T-cell (primary cell): ENCODE data around the gene ATP5IF1. TPM values are rescaled to one million over a fixed set of nuclear protein-coding genes. Genes with fewer than 3 reads are reported as not detected.

ENCODE experiments used
- ATAC-seq, 4 experiments: fragments of 200-7000 bp in 3 of 4; fragments of 150-1000 bp in 1 of 4; cut with Tn5 transposase; replicated peaks in 1 of 4; 1 replicate in 3 of 4; 2 replicates in 1 of 4; pipeline ENCODE4 v1.10.0; 2021; ENCODE audit warnings: moderate library complexity in 3 of 4, mild to moderate bottlenecking in 2 of 4, moderate number of reproducible peaks in 1 of 4
- CTCF ChIA-PET, 2 donors: fragments of 300-600 bp; sonication (Branson Sonifier 250); formaldehyde crosslinking; loops; one replicate each; lab custom pipeline; 2022; ENCODE audit warnings: antibody characterized with exemption in 2 of 2; lab: Charles Lee
- POLR2A ChIA-PET, 2 donors: fragments of 300-600 bp; sonication (Branson Sonifier 250); formaldehyde crosslinking; loops; one replicate each; lab custom pipeline; 2022; ENCODE audit warnings: antibody characterized with exemption in 2 of 2; lab: Charles Lee
- DNase-seq, 35 experiments: peaks; one replicate each; pipeline versions ENCODE4 v3.0.0 to v3.0.0-alpha.2; 2013 to 2023
- H3K27ac ChIP-seq: one replicate; pipeline ENCODE4 v1.5.1; 2013; ENCODE audit warnings: low read length
- H3K27me3 ChIP-seq, 2 experiments: replicated peaks in 1 of 2; 1 replicate in 1 of 2; 2 replicates in 1 of 2; pipeline versions ENCODE4 v1.6.1 to v1.7.0; 2013; ENCODE audit warnings: low read length in 1 of 2, mixed read lengths in 1 of 2; ENCODE audit not compliant: control insufficient read depth in 2 of 2, insufficient read depth in 2 of 2; ENCODE audit errors: extremely low read depth in 1 of 2
- H3K36me3 ChIP-seq, 2 donors: 1 replicate in 1 of 2; 2 replicates in 1 of 2; pipeline versions ENCODE4 v1.6.1 to v1.7.0; 2013; ENCODE audit warnings: low read length in 1 of 2; ENCODE audit not compliant: control insufficient read depth in 2 of 2, insufficient read depth in 1 of 2; ENCODE audit errors: extremely low read depth in 1 of 2
- H3K4me1 ChIP-seq, 2 experiments: 1 replicate in 1 of 2; 2 replicates in 1 of 2; pipeline versions ENCODE4 v1.6.1 to v1.7.0; 2013; ENCODE audit warnings: low read length in 2 of 2, mixed read lengths in 1 of 2; ENCODE audit not compliant: insufficient read depth in 2 of 2, control insufficient read depth in 1 of 2; ENCODE audit errors: extremely low read depth in 1 of 2
- H3K4me3 ChIP-seq, 2 donors: 1 replicate in 1 of 2; 2 replicates in 1 of 2; pipeline versions ENCODE4 v1.5.1 to v1.7.0; 2013; ENCODE audit warnings: mild to moderate bottlenecking in 2 of 2, low read length in 1 of 2, moderate library complexity in 1 of 2; ENCODE audit not compliant: control insufficient read depth in 1 of 2; ENCODE audit errors: extremely low read depth in 1 of 2
- H3K9me3 ChIP-seq: 2 replicates; pipeline ENCODE4 v1.7.0; 2013
- H3K27ac Mint-ChIP-seq, 2 donors: one replicate each; pipeline ENCODE4 v1.8.0; 2020 to 2021; ENCODE audit warnings: mild to moderate bottlenecking in 2 of 2, mixed read lengths in 2 of 2
- H3K27me3 Mint-ChIP-seq, 2 donors: one replicate each; pipeline ENCODE4 v1.8.0; 2021 to 2022; ENCODE audit warnings: mixed read lengths in 2 of 2
- H3K36me3 Mint-ChIP-seq: one replicate; pipeline ENCODE4 v1.8.0; 2021; ENCODE audit warnings: mixed read lengths
- H3K4me1 Mint-ChIP-seq, 3 donors: one replicate each; pipeline ENCODE4 v1.8.0; 2020 to 2022; ENCODE audit warnings: mixed read lengths in 3 of 3, mild to moderate bottlenecking in 1 of 3
- H3K4me3 Mint-ChIP-seq, 3 donors: one replicate each; pipeline ENCODE4 v1.8.0; 2020 to 2022; ENCODE audit warnings: mild to moderate bottlenecking in 3 of 3, mixed read lengths in 3 of 3, moderate library complexity in 3 of 3
- H3K9me3 Mint-ChIP-seq, 3 donors: one replicate each; pipeline ENCODE4 v1.8.0; 2020 to 2022; ENCODE audit warnings: mixed read lengths in 3 of 3
- WGBS: methylation state at CpG from one replicate; pipeline ENCODE4 v1.1.5; 2013; ENCODE audit warnings: missing lambda C conversion rate; ENCODE audit not compliant: insufficient coverage; 5-methylcytosine and 5-hydroxymethylcytosine counted together
- total RNA-seq, 35 experiments: library from RNA in 6 of 35; stranded (reverse) in 6 of 35; fragments of 120-200 nt in 1 of 35; gene quantifications; one replicate each; pipeline versions ENCODE4 v1.2.1 to v1.2.4 and lab custom pipeline; 2013 to 2026

Gene ATP5IF1
- total RNA-seq, 5 donors from 2014 or later (not counting 1 experiment from before 2014, with no cell fraction given) = 74.4 to 106 (median 93.5) TPM

DNA sequence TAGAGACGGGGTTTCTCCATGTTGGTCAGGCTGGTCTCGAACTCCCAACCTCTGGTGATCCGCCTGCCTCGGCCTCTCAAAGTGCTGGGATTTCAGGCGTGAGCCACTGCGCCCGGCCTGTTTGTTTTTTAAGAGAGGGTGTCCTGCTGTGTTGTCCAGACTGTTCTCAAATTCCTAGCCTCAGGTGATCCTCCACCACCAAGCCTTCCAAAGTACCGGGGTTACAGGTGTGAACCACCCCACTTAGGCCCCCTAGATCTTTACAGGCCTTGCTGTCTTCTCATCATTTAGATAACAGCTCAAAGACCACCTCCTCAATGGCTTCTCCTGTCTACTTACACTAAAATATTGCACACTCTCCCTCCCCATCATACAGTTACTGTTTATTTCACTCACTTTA lies 29.7 kb downstream of the ATP5IF1 start:
- CTCF ChIA-PET = no interaction called here
- no peaks in the 10 kb centered on the region for H3K36me3 Mint-ChIP-seq
- ATAC-seq (no peak), DNase-seq (no peak)
- no peaks in the 10 kb centered on the region for H3K27me3 Mint-ChIP-seq
- no peak overlapping the region for H3K27ac Mint-ChIP-seq
- peaks cover 13 to 23% (median 17%) of the 10 kb centered on the region in 3 donors for H3K4me1 Mint-ChIP-seq
- no peak overlapping the region for H3K4me3 ChIP-seq
- no peaks in the 10 kb centered on the region for H3K9me3 ChIP-seq
- no peak overlapping the region for H3K4me3 Mint-ChIP-seq
- H3K9me3 Mint-ChIP-seq = no peaks in the 10 kb centered on the region
- peaks cover 0 to 3% of the 10 kb centered on the region in 2 donors for H3K36me3 ChIP-seq
- POLR2A ChIA-PET = interaction anchor here in 1 of 2 donors (0.6 kb wide), 1 partner anchor 246 kb away, joined by 4 read pairs; no protein-coding TSS in a partner anchor
- H3K4me1 ChIP-seq = peaks cover 0 to 14% of the 10 kb centered on the region in 2 experiments
- 83% methylated on average over 1 of the region's 8 CpGs for WGBS
- H3K27me3 ChIP-seq = no peaks in the 10 kb centered on the region
- H3K27ac ChIP-seq = no peak overlapping the region

DNA sequence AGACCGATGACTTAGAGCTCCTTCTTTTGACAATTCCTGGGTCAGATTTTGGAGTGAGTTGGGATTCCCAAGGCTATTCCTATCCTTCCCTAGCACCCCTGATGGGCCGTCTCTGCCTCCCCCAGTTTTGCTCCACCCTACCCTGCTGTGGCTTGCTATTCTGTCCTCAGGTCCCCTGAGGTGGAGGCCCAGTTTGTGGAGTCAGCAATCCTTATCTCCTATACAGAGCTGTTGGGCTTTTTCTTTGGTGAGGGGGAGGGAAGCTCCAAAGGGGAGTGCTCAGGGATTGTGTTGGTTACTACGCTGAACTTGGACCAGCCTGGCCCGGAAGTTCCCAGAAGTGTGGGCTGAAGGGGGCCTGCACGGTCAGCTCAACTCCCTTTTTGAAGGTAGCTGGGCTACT lies 31.0 kb downstream of the ATP5IF1 start:
- no peak overlapping the region for H3K27ac Mint-ChIP-seq
- DNase-seq = no peak
- H3K4me3 Mint-ChIP-seq = no peak overlapping the region

DNA sequence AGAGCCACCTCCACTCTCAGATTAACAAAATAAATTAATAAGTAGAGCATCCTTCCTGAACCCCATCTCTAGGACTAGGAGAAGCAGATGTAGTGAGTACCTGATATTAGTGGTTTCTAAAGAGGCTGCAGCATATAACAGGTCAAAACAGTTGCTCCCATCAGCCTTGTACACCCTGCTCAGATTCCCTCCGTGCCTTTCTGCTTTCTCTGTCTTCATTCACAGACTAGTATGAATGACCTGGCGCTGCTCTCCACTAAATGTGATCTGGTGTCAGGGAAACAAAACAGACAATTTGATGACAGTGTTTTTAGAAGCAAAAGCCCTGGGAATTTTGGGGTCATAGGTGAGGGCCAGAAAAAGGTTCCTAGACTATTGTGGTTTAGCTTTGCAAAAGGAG lies 31.7 kb downstream of the ATP5IF1 start:
- ChIA-PET POLR2A (interaction anchor here in 1 of 2 donors (0.6 kb wide), 1 partner anchor 244 kb away, joined by 3 read pairs; no protein-coding TSS in a partner anchor), CTCF (interaction anchor here in 1 of 2 donors (0.5 kb wide), 1 partner anchor 11 kb away, joined by 5 read pairs; no protein-coding TSS in a partner anchor)
- ATAC-seq = no peak
- Mint-ChIP-seq H3K4me1 (peaks cover 4 to 15% (median 7%) of the 10 kb centered on the region in 3 donors), H3K27me3 (no peaks in the 10 kb centered on the region), H3K27ac (peak overlapping the region in 1 of 2 donors; percentile 8), H3K4me3 (no peak overlapping the region), H3K36me3 (peaks cover 6% of the 10 kb centered on the region), H3K9me3 (no peaks in the 10 kb centered on the region)
- 100% methylated on average over 1 of the region's 2 CpGs for WGBS
- H3K27ac ChIP-seq = no peak overlapping the region
- H3K27me3 ChIP-seq = no peaks in the 10 kb centered on the region
- no peaks in the 10 kb centered on the region for H3K9me3 ChIP-seq
- peaks cover 0 to 14% of the 10 kb centered on the region in 2 donors for H3K36me3 ChIP-seq
- no peaks in the 10 kb centered on the region for H3K4me1 ChIP-seq
- no peak for DNase-seq
- H3K4me3 ChIP-seq = no peak overlapping the region

More for the DNA sequence above, 31.0 kb downstream of the ATP5IF1 start:
- POLR2A ChIA-PET = interaction anchor here (0.6 kb wide), 2 partner anchors 347 to 386 kb away, joined by 3 to 4 read pairs; no protein-coding TSS in a partner anchor
- H3K27ac ChIP-seq = no peak overlapping the region
- Mint-ChIP-seq H3K36me3 (peaks cover 4% of the 10 kb centered on the region), H3K4me1 (peaks cover 4 to 15% (median 7%) of the 10 kb centered on the region in 3 donors), H3K27me3 (no peaks in the 10 kb centered on the region), H3K9me3 (no peaks in the 10 kb centered on the region)
- CTCF ChIA-PET = interaction anchor here in 1 of 2 donors (0.5 kb wide), 1 partner anchor 11 kb away, joined by 5 read pairs; no protein-coding TSS in a partner anchor
- peaks cover 0 to 3% of the 10 kb centered on the region in 2 experiments for H3K4me1 ChIP-seq
- no peaks in the 10 kb centered on the region for H3K9me3 ChIP-seq
- H3K36me3 ChIP-seq = peaks cover 0 to 8% of the 10 kb centered on the region in 2 donors
- H3K27me3 ChIP-seq = no peaks in the 10 kb centered on the region
- 92% methylated on average over 2 of the region's 5 CpGs for WGBS
- H3K4me3 ChIP-seq = no peak overlapping the region
- no peak for ATAC-seq

DNA sequence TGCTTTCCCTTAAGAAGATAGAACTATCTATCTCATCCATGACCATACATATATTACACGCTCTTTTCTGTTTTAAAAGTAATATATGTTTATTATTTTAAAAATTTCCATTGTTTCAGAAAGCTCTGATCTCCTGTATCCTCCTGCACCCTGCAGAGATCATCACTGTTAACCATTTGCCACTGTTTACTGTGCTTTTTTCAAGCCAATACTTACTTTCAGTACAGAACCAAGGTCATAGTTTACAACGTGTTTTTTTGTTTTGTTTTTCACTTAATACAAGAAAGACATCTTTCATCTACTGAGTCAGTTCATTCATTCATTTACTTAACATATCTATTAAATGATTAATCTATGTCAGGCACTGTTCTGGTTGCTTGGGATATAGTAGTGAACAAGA lies 33.6 kb downstream of the ATP5IF1 start:
- ATAC-seq (no peak), DNase-seq (no peak)
- no peaks in the 10 kb centered on the region for H3K27me3 Mint-ChIP-seq
- H3K4me3 Mint-ChIP-seq = no peak overlapping the region
- Histone ChIP-seq H3K36me3 (peaks cover 0 to 31% of the 10 kb centered on the region in 2 donors), H3K27ac (no peak overlapping the region), H3K4me3 (no peak overlapping the region), H3K27me3 (no peaks in the 10 kb centered on the region), H3K9me3 (no peaks in the 10 kb centered on the region), H3K4me1 (no peaks in the 10 kb centered on the region)
- H3K9me3 Mint-ChIP-seq = no peaks in the 10 kb centered on the region
- H3K27ac Mint-ChIP-seq = no peak overlapping the region
- ChIA-PET POLR2A (interaction anchor here in 1 of 2 donors (0.6 kb wide), 1 partner anchor 14 kb away, joined by 3 read pairs; no protein-coding TSS in a partner anchor), CTCF (no interaction called here)
- H3K4me1 Mint-ChIP-seq = peaks cover 2 to 15% (median 4%) of the 10 kb centered on the region in 3 donors
- no CpG with 5 or more reads among the region's 2 CpGs for WGBS
- peaks cover 20% of the 10 kb centered on the region for H3K36me3 Mint-ChIP-seq

DNA sequence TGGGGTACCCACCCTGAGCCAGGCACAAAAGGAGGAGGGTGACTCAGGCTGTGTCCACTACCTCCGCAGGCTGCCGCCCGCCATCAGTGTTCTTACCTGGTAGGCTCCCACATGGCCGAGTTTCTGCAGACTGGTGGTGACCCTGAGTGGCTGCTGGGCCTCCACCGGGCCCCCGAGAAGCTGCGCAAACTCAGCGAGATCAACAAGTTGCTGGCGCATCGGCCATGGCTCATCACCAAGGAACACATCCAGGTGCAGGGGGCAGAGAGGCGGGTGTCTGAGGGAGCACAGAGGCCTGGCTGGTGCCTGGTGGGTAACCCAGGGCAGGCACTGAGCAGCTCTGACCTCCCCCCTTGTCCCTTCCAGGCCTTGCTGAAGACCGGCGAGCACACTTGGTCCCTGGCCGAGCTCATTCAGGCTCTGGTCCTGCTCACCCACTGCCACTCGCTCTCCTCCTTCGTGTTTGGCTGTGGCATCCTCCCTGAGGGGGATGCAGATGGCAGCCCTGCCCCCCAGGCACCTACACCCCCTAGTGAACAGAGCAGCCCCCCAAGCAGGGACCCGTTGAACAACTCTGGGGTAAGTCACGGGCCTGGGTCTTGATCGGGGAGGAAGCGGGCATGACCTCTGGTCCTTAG lies 36.4 kb downstream of the ATP5IF1 start:
- DNase-seq (no peak), ATAC-seq (no peak)
- Histone ChIP-seq H3K9me3 (no peaks in the 10 kb centered on the region), H3K4me3 (no peak overlapping the region), H3K36me3 (peaks cover 0 to 37% of the 10 kb centered on the region in 2 donors), H3K27me3 (no peaks in the 10 kb centered on the region), H3K4me1 (no peaks in the 10 kb centered on the region), H3K27ac (no peak overlapping the region)
- H3K9me3 Mint-ChIP-seq = no peaks in the 10 kb centered on the region
- peaks cover 0 to 6% (median 0%) of the 10 kb centered on the region in 3 donors for H3K4me1 Mint-ChIP-seq
- CTCF ChIA-PET = no interaction called here
- H3K27ac Mint-ChIP-seq = no peak overlapping the region
- POLR2A ChIA-PET = no interaction called here
- H3K36me3 Mint-ChIP-seq = peaks cover 28% of the 10 kb centered on the region
- H3K27me3 Mint-ChIP-seq = no peaks in the 10 kb centered on the region
- WGBS = 94% methylated on average over 13 of the region's 20 CpGs
- no peak overlapping the region for H3K4me3 Mint-ChIP-seq

DNA sequence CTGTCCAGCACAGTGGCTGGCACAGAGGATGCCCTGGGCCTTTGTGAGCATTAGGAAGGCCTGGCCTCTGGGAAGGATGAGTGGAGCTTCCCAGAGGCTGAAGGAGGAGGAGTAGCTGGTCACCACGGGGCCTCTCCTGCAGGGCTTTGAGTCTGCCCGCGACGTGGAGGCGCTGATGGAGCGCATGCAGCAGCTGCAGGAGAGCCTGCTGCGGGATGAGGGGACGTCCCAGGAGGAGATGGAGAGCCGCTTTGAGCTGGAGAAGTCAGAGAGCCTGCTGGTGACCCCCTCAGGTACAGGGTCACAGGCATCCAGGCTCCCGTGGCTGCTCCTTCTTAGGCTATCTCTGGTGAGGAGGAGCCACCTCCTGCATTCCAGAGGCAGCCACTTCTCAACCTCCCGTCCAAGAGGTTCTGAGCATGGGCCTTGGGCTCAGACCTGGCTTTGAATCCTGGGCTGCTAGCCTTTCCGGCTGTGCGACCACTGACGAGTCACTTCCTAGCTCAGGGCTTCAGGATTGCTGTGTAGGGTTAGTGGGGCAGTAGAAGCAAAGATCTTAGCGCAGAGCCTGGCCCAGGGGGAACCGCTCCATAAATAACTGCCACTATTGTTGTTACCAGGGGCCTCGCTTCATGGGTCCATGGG lies 37.4 kb downstream of the ATP5IF1 start:
- no peak overlapping the region for H3K27ac ChIP-seq
- Mint-ChIP-seq H3K4me3 (no peak overlapping the region), H3K36me3 (peaks cover 36% of the 10 kb centered on the region), H3K27ac (no peak overlapping the region), H3K4me1 (peaks cover 0 to 2% (median 0%) of the 10 kb centered on the region in 3 donors), H3K9me3 (no peaks in the 10 kb centered on the region), H3K27me3 (no peaks in the 10 kb centered on the region)
- ChIA-PET POLR2A (no interaction called here), CTCF (no interaction called here)
- H3K36me3 ChIP-seq = peaks cover 6 to 42% of the 10 kb centered on the region in 2 donors
- 96% methylated on average over 13 of the region's 17 CpGs for WGBS
- no peak for ATAC-seq
- H3K27me3 ChIP-seq = no peaks in the 10 kb centered on the region
- DNase-seq = no peak
- H3K9me3 ChIP-seq = no peaks in the 10 kb centered on the region
- no peak overlapping the region for H3K4me3 ChIP-seq
- no peaks in the 10 kb centered on the region for H3K4me1 ChIP-seq
